Measurements from ENCODE around the gene ST8SIA4.
A peak's percentile ranks its signal among the peaks of the same experiment; 100 is the strongest.

ST8SIA4 gene

DNA sequence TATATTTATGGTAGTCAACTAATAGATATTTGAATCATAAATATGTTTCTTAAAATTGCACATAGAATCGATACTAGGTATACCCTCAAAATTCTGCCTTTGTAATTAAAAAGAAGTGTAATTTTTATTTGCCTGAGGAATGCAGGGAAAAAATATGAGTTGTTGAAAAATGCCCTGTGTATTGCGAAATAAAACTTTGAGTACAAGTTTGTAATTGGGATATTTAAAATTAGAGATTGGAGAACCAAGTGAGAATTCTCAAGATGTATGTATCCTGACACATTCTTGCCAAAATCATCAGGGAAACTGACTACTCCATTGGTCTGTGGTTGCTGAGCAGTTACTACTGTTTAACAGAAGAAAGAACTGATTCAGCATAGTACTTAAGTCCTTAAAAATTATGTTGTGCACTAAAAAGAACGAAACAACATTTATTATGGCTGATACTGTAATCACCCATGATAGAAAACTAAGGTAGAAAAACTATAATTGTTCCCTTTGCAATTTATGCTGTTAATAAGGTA, 36.0 kb downstream of the ST8SIA4 start:
- DNase-seq: no peak

DNA sequence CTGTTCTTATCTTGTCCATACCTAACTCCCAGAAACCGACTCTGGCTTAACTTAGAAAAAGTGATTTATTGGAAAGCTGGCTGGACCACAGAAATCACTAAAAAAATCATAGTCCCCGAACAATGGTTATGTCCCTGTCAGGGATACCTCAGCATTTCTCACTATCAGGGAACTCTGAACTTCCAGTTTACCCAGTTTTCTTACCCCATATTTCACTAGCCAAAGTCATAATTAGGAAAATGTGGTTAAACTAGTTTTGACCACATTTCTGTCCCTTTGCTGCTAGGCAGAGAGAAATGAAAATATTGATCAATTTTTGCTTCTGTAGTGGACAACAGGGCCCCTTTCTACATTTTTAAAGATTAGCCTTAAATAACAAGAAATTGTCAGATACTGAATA, 38.2 kb downstream of the ST8SIA4 start:
- DNase-seq: no peak

DNA sequence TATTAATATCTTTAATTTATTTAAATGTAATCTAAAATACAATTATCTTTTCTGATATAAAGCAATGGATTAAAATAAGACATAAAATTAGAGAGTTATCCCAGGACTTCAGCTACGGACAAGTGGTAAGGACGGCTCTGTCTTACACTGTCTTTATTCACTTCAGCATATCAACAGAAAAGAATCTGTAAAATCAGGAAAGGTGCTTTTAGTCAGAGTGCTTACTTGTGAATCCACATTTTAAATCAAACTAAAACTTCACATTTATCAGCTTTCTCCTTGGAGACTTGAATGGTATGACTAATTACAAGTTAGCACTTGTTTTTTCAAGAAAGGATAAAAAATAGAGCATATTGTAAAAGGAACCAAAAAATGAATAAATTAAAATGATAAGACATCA, 39.3 kb downstream of the ST8SIA4 start:
- DNase-seq: no peak

GRCh38 chr5:100861148-100861547, 41.9 kb downstream of the ST8SIA4 start:
- DNase-seq: no peak

- no peak for DNase-seq
Observed at GRCh38 chr5:100860407-100860806, 42.7 kb downstream of the ST8SIA4 start.

- no peak for DNase-seq
Observed at GRCh38 chr5:100858987-100859545, 44.0 kb downstream of the ST8SIA4 start.

GRCh38 chr5:100856462-100856861, 46.6 kb downstream of the ST8SIA4 start:
- DNase-seq: no peak

- DNase-seq: no peak
Observed at GRCh38 chr5:100855937-100856430, 47.1 kb downstream of the ST8SIA4 start.

DNA sequence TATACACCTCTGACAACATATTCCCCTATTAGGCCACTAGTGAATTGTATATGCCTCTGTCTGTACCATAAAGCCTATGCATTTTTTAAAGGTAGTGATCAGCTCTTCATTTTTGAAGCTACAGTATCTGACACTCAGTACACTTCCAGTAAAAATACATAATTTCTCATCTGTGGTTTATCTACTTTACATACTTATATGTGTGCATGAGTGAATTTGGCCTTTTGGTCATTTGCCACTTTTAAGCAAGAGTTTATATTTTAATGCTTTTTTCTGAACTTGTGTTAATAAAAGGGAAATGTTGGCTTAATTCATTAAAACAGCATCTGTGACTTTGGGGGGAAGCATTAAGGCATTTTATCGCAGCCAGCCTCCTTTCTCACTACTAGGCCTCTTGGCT, 47.8 kb downstream of the ST8SIA4 start:
- DNase-seq: no peak

- no peak for DNase-seq
Observed at GRCh38 chr5:100854591-100854990, 48.5 kb downstream of the ST8SIA4 start.

GRCh38 chr5:100853582-100853981, 49.5 kb downstream of the ST8SIA4 start:
- DNase-seq: no peak

GRCh38 chr5:100852988-100853449, 50.1 kb downstream of the ST8SIA4 start:
- DNase-seq: no peak

- DNase-seq: no peak
Observed at GRCh38 chr5:100852051-100852450, 51.0 kb downstream of the ST8SIA4 start.

GRCh38 chr5:100846772-100847171, 56.3 kb downstream of the ST8SIA4 start:
- DNase-seq: no peak

- DNase-seq: no peak
Observed at GRCh38 chr5:100842080-100842479, 61.0 kb downstream of the ST8SIA4 start.

- DNase-seq: no peak
Observed at GRCh38 chr5:100841358-100842076, 61.6 kb downstream of the ST8SIA4 start.

DNA sequence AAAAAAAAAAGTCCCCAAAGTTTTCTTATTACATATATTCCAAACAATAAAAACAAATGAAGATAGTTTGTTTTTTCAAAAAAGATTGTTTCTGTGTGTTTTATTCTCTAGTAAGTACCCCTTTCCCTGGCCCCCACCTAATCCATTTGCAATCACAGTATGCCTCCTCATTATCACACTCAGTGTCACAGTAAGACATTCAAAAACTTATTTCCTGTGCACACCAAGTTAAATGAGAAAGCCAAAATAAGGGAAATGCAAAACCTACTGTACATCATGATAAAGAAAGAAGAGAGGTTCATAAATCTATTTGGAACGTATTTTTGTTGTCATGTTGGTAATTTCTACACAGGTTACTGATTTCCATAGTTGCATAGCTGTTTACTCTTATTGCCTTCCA, 62.3 kb downstream of the ST8SIA4 start:
- DNase-seq: no peak

GRCh38 chr5:100840370-100840769, 62.7 kb downstream of the ST8SIA4 start:
- DNase-seq: peak; percentile 8

- DNase-seq: no peak
Observed at GRCh38 chr5:100838048-100838473, 65.0 kb downstream of the ST8SIA4 start.

- no peak for DNase-seq
Observed at GRCh38 chr5:100834519-100834918, 68.6 kb downstream of the ST8SIA4 start.

DNA sequence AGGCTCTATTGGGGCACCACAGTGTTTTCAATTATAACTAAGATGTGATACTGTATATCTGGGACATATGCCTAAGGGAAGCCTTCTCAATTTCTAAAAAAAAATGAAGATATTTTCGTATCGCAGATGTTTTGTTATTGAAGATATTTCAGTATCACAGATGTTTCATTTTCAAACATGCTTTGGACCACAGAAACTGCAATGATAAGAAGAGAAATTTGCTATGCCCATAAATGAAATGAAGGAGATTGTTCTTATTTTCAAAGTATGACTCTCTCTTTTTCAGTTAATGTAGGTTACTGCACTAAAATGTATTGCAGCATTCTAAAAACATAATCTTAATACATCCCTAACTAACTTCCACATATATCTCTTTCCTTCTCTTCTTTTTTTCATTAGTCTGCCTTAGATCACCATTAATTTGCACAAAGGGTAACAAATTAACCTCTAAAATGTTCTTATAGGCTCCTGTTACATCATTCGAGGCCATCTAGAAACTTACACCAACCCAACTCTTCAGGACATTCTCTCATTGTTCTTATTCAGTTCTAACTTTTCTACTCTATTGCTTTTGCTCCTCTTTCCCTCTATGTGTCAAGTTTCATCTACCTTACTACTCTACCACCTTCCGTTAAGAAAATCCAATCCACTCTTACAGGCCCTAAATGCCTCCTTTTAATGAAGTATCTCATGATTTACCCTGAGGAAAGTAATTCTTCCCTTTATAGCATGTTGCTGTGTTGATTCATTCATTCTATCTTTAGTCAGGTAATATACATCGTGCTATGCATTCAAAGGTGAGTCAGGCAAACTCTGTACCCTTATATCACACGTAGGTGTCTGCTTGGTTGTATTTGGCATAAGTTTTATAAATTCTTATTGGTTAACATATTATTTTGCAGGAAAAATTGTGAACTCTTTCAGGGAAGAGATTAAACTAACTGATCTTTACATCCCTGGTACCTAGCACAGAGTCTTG, 70.5 kb downstream of the ST8SIA4 start:
- no peak for DNase-seq

DNA sequence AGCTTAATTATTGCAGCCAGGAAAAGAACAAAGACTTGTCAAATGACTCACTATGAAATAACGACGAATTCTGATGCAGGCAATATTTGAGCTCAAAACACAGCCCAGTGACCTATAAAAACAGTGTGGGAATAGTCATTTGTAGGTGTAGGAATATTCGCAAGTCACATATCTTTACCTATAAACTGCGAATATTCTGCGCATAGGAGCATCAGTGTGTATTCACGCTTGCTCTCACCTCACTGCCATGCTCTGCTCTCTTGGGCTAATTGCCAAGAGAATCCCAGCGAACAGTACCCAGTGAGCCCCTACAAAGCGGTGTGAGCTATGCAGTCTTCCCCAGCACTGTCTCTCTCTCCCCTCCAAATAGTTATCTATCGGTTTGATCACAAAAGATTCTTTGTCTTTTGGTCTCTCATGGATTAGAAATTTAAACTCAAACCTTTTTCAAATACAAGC, 74.2 kb downstream of the ST8SIA4 start:
- no peak for DNase-seq

Measured in central memory CD4-positive, alpha-beta T cell (primary cell).